Neural progenitor cell (in vitro differentiated cells): ENCODE measurements around the gene ART5.
"Not testable (repeated sequence)": the region's sequence is repeated elsewhere in the genome, so short reads cannot be mapped to it uniquely, and the experiment has no call there.

Experiments
- CTCF ChIP-seq: fragments of 200-600 bp; sonication (generic); IDR thresholded peaks from 2 replicates; pipeline ENCODE4 v1.5.1; 2017; ENCODE audit warnings: antibody characterized with exemption, mild to moderate bottlenecking
- EZH2phosphoT487 ChIP-seq: fragments of 200-600 bp; sonication (generic); IDR thresholded peaks from 2 replicates; pipeline ENCODE4 v1.6.1; 2017; ENCODE audit warnings: antibody characterized with exemption

- TF ChIP-seq CTCF, EZH2phosphoT487: not testable (repeated sequence)
Measured at GRCh38 chr11:3590193-3590592, 51.6 kb downstream of the ART5 start.
